SH-SY5Y (cell line): ENCODE data around the gene COX8A.

Experiments
- GATA2 ChIP-seq: IDR thresholded peaks from 2 replicates; pipeline ENCODE4 v1.6.1; 2011; ENCODE audit warnings: mild to moderate bottlenecking, low read depth, low read length
- GATA3 ChIP-seq: IDR thresholded peaks from 2 replicates; pipeline ENCODE4 v1.6.1; 2011; ENCODE audit warnings: low read depth, mild to moderate bottlenecking, low read length, moderate library complexity

DNA sequence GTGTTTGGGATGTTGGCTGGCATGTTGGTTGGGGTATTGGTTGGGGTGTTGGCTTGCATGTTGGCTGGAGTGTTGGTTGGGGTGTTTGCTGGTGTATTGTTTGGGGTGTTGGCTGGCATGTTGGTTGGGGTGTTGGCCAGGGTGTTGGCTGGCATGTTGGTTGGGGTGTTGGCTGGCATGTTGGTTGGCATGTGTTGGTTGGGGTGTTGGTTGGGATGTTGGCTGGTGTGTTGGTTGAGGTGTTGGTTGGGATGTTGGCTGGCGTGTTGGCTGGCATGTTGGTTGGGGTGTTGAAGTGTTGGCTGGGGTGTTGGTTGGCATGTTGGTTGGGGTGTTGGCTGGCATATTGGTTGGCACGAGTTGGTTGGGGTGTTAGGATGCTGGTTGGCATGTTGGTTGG lies 36.4 kb downstream of the COX8A start:
- TF ChIP-seq GATA2 (no peak), GATA3 (no peak)
